GM19395 (cell line): ENCODE data around the gene PIGQ.

Source experiments
- ATAC-seq: cut with Tn5 transposase; IDR thresholded peaks from one replicate; pipeline ENCODE4 v1.9.1; 2021; ENCODE audit warnings: mild to moderate bottlenecking, moderate library complexity; ENCODE audit not compliant: unreplicated experiment

The PIGQ gene

DNA sequence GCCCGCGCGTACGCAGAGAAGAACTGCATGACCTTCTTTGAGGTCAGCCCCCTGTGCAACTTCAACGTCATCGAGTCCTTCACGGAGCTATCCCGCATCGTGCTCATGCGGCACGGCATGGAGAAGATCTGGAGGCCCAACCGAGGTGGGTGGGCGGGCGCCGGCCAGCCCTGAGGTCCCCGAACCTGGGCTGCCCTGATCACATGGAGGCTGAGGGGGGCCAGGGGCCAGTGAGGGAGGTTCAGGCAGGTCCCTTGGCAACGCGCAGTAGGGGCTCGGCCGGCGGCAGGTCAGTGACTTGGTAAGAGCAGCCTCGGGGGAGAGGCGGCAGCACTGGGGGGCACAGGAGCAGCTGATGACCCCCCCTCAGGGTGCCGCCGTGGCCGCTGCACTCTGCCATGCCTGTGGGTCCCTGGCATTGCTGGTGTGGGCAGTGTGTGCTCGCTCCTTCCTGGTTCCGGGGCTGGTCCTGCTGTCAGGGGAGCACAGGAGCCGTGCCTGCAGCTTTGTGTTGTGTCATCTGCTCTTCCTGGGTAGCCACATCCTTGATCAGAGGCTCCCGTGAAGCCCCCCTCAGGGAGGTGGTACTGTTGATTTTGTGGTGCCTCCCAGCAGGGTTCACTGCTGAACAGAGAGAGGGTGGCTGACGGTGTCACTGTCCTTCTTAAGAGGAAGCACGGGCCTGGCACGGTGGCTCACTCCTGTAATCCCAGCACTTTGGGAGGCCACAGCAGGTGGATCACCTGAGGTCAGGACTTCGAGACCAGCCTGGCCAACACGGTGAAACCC lies 56.4 kb downstream of the PIGQ start:
- no peak for ATAC-seq

DNA sequence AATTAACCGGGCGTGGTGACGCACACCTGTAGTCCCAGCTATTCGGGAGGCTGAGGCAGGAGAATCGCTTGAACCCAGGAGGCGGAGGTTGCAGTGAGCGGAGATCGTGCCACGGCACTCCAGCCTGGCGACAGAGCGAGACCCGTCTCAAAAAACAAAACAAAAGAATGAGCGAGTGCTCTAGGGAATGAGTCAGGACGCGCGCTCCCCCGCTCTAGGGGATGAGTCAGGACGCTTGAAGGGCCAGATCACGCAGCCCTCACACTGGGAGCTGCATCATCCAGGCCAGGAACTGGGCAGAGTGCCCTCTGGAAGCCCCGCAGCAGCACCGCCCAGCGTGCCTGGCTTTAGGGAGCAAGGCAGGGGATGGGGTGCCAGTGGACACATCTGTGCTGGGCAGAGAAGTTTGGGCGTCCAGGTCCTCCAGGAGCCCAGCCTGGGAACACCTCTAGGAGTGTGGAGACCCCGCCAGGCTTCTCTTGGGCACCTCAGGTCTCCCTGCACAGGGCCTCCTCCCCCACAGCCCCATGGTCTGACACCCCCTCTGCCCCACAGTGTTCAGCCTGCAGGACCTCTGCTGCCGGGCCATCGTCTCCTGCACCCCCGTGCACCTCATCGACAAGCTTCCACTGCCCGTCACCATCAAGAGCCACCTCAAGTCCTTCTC lies 57.2 kb downstream of the PIGQ start:
- ATAC-seq = no peak

GRCh38 chr16:627454-628239 lies 57.9 kb downstream of the PIGQ start:
- no peak for ATAC-seq

DNA sequence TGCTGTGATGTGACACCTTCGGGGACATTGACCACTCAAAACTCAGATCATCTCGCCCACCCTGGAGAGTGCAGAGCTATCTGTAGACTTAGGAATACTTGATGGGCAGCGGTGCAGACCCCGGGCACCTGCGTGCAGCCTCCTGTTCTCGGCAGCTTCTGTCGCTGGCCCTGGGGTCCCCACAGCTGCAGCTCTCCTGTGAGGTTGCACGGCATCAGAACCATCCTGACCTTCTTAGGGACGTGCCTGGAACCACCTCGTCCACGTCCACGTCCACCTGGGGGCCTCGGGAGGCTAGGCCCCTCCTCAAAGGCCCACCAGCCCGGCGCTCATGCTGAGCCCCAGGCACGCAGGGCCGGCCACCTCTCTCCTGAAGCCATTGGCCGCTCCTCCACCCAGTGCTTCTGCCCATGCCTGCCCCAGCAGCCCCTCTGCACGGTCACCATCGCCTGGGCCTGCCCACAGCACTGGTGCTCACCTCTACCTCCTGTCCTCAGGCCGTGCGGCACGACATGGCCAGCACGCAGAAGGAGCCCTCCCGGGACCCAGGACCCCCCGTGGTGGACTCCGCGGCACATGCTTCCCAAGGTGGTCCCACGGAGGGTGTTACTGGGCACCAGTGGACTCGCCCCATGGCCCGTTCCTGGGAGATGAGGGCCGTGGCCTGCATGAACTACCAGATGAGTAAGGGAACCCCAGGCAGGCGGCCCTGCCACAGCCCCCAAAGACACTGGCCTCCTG lies 58.7 kb downstream of the PIGQ start:
- no peak for ATAC-seq

GRCh38 chr16:629185-629832 lies 59.5 kb downstream of the PIGQ start:
- no peak for ATAC-seq

DNA sequence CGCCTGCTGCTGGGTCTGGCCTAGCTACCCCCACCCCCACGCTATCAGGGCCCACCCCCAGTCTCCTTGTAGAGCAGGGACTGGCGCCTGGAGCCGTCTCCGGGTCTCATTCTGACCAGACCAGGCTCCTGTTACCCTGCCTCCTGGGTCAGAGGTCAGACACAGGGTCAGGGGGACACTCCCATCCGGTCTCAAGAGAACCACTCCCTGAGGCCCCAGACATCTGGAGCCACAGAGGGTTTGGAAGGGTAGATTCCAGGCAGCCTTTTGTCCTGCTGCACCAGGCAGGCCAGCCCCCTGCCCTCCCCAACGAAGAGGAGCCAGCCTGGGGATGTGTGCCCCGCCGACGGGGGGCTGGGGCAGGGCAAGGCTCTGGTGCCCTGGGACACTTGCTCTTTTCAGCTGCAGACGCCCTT lies 60.1 kb downstream of the PIGQ start:
- no peak for ATAC-seq

- no peak for ATAC-seq
Measured at GRCh38 chr16:630249-630814, 60.6 kb downstream of the PIGQ start.

DNA sequence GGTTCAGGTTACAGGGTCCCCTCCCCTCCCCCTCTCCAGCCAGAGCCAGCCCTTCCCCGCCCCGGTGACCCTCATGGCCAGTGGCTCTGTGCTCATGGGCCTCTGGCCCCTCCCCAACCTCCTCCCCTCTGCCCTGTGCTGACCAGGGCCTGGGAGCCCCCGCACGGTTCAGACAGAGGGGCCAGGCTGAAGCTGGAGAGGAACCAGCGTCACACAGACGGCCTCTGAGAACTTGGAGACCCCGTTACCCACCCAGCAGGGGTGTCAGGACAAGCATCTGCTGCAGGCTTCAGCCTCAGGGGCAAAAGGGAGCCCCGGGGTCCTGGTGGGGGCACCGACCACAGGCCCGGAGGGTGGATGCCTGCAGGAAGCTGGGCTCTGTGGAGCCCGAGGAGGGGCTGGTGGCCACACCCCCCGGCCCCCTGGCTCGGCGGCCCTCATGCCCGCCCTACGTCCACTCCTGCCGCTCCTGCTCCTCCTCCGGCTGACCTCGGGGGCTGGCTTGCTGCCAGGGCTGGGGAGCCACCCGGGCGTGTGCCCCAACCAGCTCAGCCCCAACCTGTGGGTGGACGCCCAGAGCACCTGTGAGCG lies 61.1 kb downstream of the PIGQ start, which contains the start of gene WFIKKN1:
TSS of gene WFIKKN1 (plus strand) at position 171 of the 591 bp plus-strand sequence. CDS start at position 440, 269 bp downstream.
- no peak for ATAC-seq

DNA sequence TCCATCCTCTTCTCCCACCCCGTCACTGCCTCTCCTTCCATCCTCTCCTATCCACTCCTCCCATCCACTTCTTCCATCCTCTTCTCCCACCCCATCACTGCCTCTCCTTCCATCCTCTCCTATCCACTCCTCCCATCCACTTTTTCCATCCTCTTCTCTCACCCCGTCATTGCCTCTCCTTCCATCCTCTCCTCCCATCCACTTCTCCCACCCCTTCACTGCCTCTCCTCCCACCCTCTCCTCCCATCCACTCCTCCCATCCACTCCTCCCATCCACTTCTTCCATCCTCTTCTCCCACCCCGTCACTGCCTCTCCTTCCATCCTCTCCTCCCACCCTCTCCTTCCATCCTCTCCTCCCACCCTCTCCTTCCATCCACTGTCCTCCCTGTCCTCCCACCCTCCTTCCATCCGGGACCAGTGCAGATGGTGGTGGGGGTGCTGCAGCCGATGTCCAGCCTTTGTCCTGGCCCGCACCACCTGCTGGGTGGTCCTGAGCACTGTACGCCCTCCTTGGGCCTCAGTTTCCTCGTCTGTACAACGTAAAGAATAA lies 62.1 kb downstream of the PIGQ start:
- ATAC-seq = no peak

DNA sequence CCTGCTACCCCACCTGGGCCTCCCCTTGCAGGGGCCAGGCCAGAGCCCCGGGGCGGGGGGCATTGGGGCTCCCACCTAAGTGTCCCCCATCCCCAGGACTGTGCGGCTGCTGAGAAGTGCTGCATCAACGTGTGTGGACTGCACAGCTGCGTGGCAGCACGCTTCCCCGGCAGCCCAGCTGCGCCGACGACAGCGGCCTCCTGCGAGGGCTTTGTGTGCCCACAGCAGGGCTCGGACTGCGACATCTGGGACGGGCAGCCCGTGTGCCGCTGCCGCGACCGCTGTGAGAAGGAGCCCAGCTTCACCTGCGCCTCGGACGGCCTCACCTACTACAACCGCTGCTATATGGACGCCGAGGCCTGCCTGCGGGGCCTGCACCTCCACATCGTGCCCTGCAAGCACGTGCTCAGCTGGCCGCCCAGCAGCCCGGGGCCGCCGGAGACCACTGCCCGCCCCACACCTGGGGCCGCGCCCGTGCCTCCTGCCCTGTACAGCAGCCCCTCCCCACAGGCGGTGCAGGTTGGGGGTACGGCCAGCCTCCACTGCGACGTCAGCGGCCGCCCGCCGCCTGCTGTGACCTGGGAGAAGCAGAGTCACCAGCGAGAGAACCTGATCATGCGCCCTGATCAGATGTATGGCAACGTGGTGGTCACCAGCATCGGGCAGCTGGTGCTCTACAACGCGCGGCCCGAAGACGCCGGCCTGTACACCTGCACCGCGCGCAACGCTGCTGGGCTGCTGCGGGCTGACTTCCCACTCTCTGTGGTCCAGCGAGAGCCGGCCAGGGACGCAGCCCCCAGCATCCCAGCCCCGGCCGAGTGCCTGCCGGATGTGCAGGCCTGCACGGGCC lies 62.9 kb downstream of the PIGQ start:
- no peak for ATAC-seq

GRCh38 chr16:633336-634050 lies 63.7 kb downstream of the PIGQ start:
- ATAC-seq = no peak
